Muscle layer of duodenum (tissue), 2 donors: Measurements from ENCODE around the gene SHC3.

Experiments
- H3K27ac ChIP-seq: one replicate; pipeline ENCODE4 v1.7.0; 2013; ENCODE audit warnings: mild to moderate bottlenecking, low read length
- H3K27me3 ChIP-seq: one replicate; pipeline ENCODE4 v1.7.0; 2013; ENCODE audit warnings: low read depth, mild to moderate bottlenecking, control low read depth, low read length
- H3K36me3 ChIP-seq, 2 donors: one replicate each; pipeline ENCODE4 v1.7.0; 2013; ENCODE audit warnings: low read length in 2 of 2, control low read depth in 1 of 2, mild to moderate bottlenecking in 1 of 2; ENCODE audit not compliant: insufficient read depth in 2 of 2, control insufficient read depth in 1 of 2
- H3K4me1 ChIP-seq, 2 donors: one replicate each; pipeline ENCODE4 v1.7.0; 2013; ENCODE audit warnings: low read length in 2 of 2, mild to moderate bottlenecking in 2 of 2, control low read depth in 1 of 2, moderate library complexity in 1 of 2; ENCODE audit not compliant: insufficient read depth in 2 of 2, control insufficient read depth in 1 of 2
- H3K4me3 ChIP-seq, 2 donors: one replicate each; pipeline ENCODE4 v1.7.0; 2013; ENCODE audit warnings: low read length in 2 of 2, low read depth in 1 of 2, mild to moderate bottlenecking in 1 of 2
- H3K9me3 ChIP-seq, 2 donors: one replicate each; pipeline ENCODE4 v1.7.0; 2013; ENCODE audit warnings: low read length in 2 of 2, control low read depth in 1 of 2, mild to moderate bottlenecking in 1 of 2; ENCODE audit not compliant: control insufficient read depth in 1 of 2
- donor health status: healthy.

Gene SHC3

GRCh38 chr9:89066835-89067234 is 111.8 kb downstream of the SHC3 start:
- Histone ChIP-seq H3K9me3 (no peaks in the 10 kb centered on the region), H3K4me1 (no peaks in the 10 kb centered on the region), H3K36me3 (no peaks in the 10 kb centered on the region), H3K27me3 (no peaks in the 10 kb centered on the region), H3K4me3 (no peak overlapping the region), H3K27ac (no peak overlapping the region)

GRCh38 chr9:89065921-89066320 is 112.7 kb downstream of the SHC3 start:
- H3K36me3 ChIP-seq: no peaks in the 10 kb centered on the region
- H3K9me3 ChIP-seq: no peaks in the 10 kb centered on the region
- no peaks in the 10 kb centered on the region for H3K4me1 ChIP-seq
- no peaks in the 10 kb centered on the region for H3K27me3 ChIP-seq
- no peak overlapping the region for H3K27ac ChIP-seq
- no peak overlapping the region for H3K4me3 ChIP-seq

GRCh38 chr9:89060790-89061189 is 117.8 kb downstream of the SHC3 start:
- Histone ChIP-seq H3K27me3 (no peaks in the 10 kb centered on the region), H3K27ac (no peak overlapping the region), H3K9me3 (no peaks in the 10 kb centered on the region), H3K36me3 (no peaks in the 10 kb centered on the region), H3K4me3 (no peak overlapping the region), H3K4me1 (no peaks in the 10 kb centered on the region)

GRCh38 chr9:89059925-89060506 is 118.6 kb downstream of the SHC3 start:
- Histone ChIP-seq H3K27me3 (no peaks in the 10 kb centered on the region), H3K27ac (no peak overlapping the region)

GRCh38 chr9:89058906-89059305 is 119.7 kb downstream of the SHC3 start:
- H3K36me3 ChIP-seq: no peaks in the 10 kb centered on the region
- no peaks in the 10 kb centered on the region for H3K27me3 ChIP-seq
- H3K4me3 ChIP-seq: no peak overlapping the region
- no peak overlapping the region for H3K27ac ChIP-seq
- no peaks in the 10 kb centered on the region for H3K4me1 ChIP-seq
- no peaks in the 10 kb centered on the region for H3K9me3 ChIP-seq

More at GRCh38 chr9:89059925-89060506, 118.6 kb downstream of the SHC3 start:
- no peaks in the 10 kb centered on the region for H3K4me1 ChIP-seq
- no peaks in the 10 kb centered on the region for H3K36me3 ChIP-seq
- no peaks in the 10 kb centered on the region for H3K9me3 ChIP-seq
- H3K4me3 ChIP-seq: no peak overlapping the region

- Histone ChIP-seq H3K27me3 (no peaks in the 10 kb centered on the region), H3K27ac (no peak overlapping the region), H3K36me3 (no peaks in the 10 kb centered on the region), H3K4me1 (no peaks in the 10 kb centered on the region), H3K9me3 (no peaks in the 10 kb centered on the region), H3K4me3 (no peak overlapping the region)
These were observed 123.6 kb downstream of the SHC3 start for GRCh38 chr9:89054865-89055495.

- Histone ChIP-seq H3K4me1 (no peaks in the 10 kb centered on the region), H3K27ac (no peak overlapping the region), H3K9me3 (no peaks in the 10 kb centered on the region), H3K36me3 (no peaks in the 10 kb centered on the region), H3K27me3 (no peaks in the 10 kb centered on the region), H3K4me3 (no peak overlapping the region)
These were observed 125.3 kb downstream of the SHC3 start for GRCh38 chr9:89053301-89053700.

GRCh38 chr9:89052470-89053097 is 126.0 kb downstream of the SHC3 start:
- no peak overlapping the region for H3K4me3 ChIP-seq
- H3K27me3 ChIP-seq: no peaks in the 10 kb centered on the region
- H3K9me3 ChIP-seq: no peaks in the 10 kb centered on the region
- H3K36me3 ChIP-seq: no peaks in the 10 kb centered on the region
- H3K4me1 ChIP-seq: no peaks in the 10 kb centered on the region
- no peak overlapping the region for H3K27ac ChIP-seq

- Histone ChIP-seq H3K4me1 (peaks cover 0 to 3% of the 10 kb centered on the region in 2 donors), H3K4me3 (no peak overlapping the region), H3K27ac (no peak overlapping the region), H3K9me3 (no peaks in the 10 kb centered on the region), H3K36me3 (no peaks in the 10 kb centered on the region), H3K27me3 (no peaks in the 10 kb centered on the region)
These were observed 127.1 kb downstream of the SHC3 start for GRCh38 chr9:89051421-89052025.

GRCh38 chr9:89049646-89050045 is 129.0 kb downstream of the SHC3 start:
- H3K9me3 ChIP-seq: no peaks in the 10 kb centered on the region
- no peak overlapping the region for H3K27ac ChIP-seq
- no peak overlapping the region for H3K4me3 ChIP-seq
- no peaks in the 10 kb centered on the region for H3K36me3 ChIP-seq
- no peaks in the 10 kb centered on the region for H3K27me3 ChIP-seq
- peaks cover 0 to 3% of the 10 kb centered on the region in 2 donors for H3K4me1 ChIP-seq

GRCh38 chr9:89048616-89049015 is 130.0 kb downstream of the SHC3 start:
- Histone ChIP-seq H3K9me3 (no peaks in the 10 kb centered on the region), H3K27ac (no peak overlapping the region), H3K4me3 (no peak overlapping the region), H3K27me3 (no peaks in the 10 kb centered on the region), H3K4me1 (peaks cover 0 to 3% of the 10 kb centered on the region in 2 donors), H3K36me3 (no peaks in the 10 kb centered on the region)
